MV-4-11 (cell line): ENCODE results near the gene VPS4A.
A peak's percentile ranks its signal among the peaks of the same experiment; 100 is the strongest.

Experiments used
- DNase-seq: peaks from one replicate; lab custom pipeline; 2025; lab: John Stamatoyannopoulos, UW

VPS4A gene

DNA sequence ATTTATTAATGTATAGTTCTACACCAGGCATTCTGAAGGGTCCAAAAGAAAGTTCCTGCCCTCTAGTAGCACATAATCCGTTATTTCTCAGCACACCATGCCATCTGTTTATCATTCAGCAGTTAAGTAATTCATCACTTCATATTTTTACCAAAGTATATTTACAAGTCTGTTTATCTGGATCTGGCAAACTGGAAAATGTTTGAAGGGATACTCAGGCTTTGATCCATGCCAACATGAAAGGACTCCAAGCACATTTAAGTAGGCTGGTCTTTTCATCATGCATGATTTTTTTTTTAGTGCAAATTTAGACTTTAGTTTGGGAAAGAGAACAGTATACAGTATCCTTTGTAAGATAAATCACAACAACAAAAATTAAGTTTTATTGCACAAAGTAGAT, 4.1 kb upstream of the VPS4A start:
- no peak for DNase-seq

GRCh38 chr16:69307856-69308255, 3.3 kb upstream of the VPS4A start:
- DNase-seq = no peak

GRCh38 chr16:69309316-69309715, 1.8 kb upstream of the VPS4A start:
- DNase-seq = no peak

GRCh38 chr16:69311533-69312387, 610 bp downstream of the VPS4A start:
- peak; percentile 1 for DNase-seq

- DNase-seq = no peak
Observed at GRCh38 chr16:69313469-69313868, 2.3 kb downstream of the VPS4A start.

- no peak for DNase-seq
Observed at GRCh38 chr16:69314534-69314933, 3.4 kb downstream of the VPS4A start.

- DNase-seq = peak; percentile 64
Observed at GRCh38 chr16:69315486-69316311, 4.5 kb downstream of the VPS4A start.

DNA sequence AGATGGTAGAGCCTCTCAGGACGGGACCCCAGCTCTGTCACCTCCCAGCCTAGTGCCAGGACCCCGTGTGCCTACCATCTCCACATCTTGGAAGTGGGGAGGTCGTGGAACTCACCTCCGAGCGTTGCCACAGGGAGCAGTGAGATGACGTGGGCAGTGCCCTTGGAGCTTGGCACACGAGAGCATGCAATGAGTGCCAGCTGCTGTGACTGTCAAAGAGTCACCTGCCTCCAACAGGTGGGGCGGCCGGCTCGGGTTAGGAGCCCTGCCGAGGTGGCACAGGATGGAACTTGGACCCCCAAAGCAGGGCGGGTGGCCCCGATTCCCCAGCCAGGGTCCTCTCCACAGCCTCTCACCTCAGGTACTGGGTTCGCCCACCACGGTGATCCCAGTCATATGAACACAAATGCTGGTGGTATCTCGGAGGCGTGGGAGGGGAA, 5.5 kb downstream of the VPS4A start:
- no peak for DNase-seq

DNA sequence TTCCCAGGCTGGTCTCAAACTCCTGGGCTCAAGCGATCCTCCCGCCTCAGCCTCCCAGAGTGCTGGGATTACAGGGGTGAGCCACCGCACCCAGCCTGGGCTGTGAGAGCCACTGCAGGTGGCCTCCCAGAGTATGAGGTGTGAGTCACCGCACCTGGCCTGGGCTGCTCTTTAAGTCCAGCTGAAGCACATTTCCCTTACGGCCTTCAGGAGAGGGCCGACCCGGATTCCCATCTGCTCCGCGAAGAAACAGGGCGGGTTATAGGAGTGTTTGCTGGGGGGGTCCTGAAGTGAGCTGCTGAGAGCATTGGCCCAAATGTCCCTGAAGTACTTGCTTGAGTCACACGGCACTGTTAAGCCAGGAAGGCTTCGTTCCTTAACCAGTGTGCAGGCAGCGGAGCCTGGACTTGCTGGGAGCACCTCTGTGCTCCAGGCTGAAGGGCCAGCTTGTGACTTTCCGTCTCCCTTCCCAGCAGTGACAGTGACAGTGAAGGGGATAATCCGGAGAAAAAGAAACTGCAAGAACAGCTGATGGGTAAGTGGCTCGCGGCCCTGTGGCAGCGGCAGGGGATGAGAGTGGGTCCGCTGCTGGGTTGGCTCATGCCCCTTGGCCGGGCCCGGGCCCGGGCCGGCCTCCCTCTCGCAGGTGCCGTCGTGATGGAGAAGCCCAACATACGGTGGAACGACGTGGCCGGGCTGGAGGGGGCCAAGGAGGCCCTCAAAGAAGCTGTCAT, 7.2 kb downstream of the VPS4A start:
- DNase-seq = no peak

- DNase-seq = no peak
Observed at GRCh38 chr16:69318911-69319289, 7.8 kb downstream of the VPS4A start.

GRCh38 chr16:69319381-69319780, 8.2 kb downstream of the VPS4A start:
- DNase-seq = no peak

DNA sequence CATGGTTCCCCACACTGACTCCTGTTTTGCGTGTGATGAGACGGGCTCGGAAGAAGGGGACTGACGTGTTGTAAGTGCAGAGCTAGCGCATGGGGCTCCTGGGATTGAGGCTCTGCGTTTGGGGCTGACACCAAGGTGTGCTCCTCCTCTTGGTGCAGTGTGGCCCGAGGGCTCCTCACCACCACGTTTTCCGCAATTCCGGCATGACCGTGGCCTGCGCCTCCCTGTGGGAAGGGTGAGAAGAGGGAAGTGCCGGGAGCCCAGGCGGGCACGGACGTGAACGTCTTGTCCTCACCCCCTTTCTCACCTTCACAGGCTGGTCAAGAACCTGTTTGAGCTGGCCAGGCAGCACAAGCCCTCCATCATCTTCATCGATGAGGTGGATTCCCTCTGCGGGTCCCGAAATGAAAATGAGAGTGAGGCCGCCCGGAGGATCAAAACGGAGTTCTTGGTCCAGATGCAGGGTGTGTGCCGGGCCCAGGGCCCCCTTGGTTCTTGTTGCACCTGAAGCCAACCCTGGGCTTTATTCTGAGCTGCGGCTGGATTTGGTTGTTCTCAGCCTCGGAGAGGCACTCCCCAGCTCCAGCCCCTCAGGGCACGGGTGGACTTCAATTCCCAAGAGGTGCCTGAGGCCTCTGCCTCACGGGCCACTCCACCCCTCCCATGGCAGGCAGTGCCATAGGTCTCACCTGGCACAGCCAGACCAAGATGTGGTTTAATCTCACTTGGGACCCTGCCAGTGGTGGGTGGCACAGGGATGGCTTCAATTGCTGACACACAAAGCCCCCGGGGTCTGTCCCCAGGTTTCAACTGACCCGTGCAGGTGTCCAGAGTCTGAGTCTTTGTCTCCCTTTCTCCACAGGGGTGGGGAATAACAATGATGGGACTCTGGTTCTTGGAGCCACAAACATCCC, 8.9 kb downstream of the VPS4A start:
- DNase-seq = no peak

DNA sequence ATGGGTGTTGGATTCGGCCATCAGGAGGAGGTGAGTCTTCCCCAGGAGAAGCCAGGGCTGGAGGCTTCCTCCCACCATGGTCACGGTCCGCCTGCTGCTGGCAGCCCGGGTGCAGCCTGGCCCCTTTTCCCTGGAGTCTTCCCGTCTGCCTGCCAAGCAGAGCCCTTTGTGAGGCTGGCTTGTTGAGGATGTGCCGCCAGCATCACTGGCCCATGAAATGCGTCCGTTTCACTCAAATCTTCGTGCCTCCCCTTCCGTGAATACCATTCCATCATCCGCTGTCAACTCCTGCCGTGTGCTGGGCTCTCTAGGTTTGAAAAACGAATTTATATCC, 9.6 kb downstream of the VPS4A start:
- DNase-seq = no peak

DNA sequence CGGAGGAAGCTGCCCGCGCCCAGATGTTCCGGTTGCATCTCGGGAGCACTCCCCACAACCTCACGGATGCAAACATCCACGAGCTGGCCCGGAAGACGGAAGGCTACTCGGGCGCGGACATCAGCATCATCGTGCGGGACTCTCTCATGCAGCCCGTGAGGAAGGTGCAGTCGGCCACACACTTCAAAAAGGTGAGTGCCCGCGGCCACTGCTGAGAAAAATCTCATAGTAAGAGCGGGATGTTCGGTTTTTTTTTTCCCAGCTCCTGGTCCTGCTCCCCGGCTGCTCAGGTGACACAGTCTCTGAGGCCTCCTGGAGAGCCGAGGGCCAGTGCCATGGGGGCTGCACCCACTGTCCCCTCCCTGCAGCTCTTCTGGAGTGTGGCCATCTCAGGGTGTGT, 9.9 kb downstream of the VPS4A start:
- DNase-seq = no peak

DNA sequence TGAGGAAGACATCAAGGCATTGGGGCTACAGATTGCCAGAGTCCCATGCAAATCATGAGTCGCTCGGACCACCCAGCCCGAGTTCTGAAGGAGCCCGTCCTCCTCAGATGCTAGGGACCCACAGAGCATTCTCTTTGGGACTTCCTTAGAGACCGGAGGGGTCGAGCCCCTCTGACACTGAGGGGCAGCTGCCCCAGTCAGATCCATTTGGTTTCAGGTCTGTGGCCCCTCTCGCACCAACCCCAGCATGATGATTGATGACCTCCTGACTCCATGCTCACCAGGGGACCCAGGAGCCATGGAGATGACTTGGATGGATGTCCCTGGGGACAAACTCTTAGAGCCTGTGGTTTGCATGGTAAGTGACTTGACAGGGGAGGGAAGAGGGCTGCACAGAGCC, 11.2 kb downstream of the VPS4A start:
- no peak for DNase-seq

DNA sequence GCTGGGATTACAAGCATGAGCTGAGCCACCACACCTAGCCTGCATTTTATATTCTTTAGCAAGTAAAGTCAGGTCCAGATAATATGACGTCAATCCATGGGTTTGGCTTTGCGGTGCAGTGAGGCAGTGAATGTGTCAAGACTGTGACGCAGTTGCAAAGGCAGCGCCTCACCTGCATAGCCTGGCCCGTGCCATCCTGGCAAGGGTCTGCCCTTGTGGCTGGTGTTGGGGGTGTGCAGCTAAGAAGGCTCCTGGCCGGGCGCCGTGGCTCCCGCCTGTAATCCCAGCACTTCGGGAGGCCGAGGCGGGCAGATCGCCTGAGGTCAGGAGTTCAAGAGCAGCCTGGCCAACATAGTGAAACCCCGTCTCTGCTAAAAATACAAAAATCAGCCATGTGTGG, 12.3 kb downstream of the VPS4A start:
- DNase-seq = no peak

DNA sequence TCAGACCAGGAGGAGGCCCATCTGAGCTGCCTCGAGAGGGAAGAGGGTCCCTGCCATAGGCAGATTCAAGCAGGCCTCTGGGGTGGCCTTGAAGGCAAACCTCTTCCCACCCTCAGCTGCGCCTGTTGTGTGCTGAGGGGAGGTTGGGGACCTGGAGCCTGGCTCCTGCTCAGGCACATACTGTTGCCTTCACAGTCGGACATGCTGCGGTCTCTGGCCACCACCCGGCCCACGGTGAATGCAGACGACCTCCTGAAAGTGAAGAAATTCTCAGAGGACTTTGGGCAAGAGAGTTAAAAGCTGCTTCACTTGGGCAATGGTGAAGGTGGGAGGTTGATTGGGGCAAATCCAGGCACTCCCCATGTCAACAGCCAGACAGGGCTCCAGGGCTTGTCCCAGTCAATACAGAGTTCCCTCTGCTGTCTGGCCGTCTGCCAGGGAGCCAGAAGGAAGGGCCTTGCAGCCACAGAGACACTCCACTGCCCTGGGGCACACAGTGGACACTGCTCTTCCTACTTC, 12.9 kb downstream of the VPS4A start:
- DNase-seq = peak; percentile 10

DNA sequence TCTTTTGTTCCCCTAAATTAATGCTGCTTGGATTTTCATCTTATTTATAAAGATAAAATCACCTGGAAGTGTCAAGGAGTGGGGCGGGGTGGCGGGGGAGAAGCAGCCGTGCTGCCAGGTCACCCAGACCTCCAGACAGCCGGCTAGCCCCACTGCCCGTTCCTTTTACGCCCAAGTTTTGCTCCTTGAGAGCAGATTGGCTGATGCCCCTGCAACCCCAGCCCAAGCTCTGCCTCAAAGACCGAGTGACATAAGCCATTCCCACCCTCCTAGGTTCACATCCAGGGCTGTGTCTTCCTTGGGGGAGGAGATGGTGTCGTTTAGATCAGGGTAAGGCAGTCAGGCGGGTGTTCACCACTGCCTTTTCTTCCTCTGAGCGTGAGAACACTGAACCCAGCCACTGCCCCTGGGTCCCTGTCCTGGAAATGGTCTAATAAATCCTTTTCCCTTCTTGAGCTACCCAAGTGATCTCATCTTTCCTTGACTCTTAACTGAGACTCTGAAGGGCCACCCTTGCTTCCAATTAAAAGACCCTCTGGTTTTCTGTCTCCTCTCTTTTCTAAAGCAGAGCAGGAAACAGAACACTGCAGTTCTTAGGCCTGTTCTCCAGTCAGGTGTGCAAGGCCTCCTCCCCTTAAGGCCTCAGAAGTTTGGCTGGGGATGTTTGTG, 13.6 kb downstream of the VPS4A start:
- no peak for DNase-seq

DNA sequence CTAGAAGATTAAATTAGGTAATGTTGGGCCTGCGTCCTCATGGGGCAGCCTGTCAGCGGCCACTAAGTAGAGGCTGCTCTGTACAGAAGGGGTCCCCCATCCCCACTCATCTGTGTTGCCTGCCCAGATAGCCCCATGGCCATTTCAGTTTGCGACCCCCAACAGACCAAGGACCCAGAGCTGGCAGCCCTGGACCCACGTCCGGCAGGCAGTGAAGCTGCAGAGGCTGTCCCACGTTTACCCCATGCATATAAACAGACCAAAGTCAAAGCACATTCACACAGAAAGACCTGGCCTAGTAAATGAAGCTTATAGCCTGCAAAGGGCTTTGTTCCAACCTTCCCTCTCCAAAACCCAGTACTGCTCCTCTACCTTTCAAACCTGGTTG, 14.6 kb downstream of the VPS4A start:
- no peak for DNase-seq

GRCh38 chr16:69326172-69326873, 15.2 kb downstream of the VPS4A start:
- no peak for DNase-seq
